GM21367 (cell line): ENCODE measurements around the gene SYNE1.
"Not testable (repeated sequence)": the region's sequence is repeated elsewhere in the genome, so short reads cannot be mapped to it uniquely, and the experiment has no call there.

ENCODE experiments used
- ATAC-seq: cut with Tn5 transposase; IDR thresholded peaks from one replicate; pipeline ENCODE4 v1.9.1; 2021; ENCODE audit not compliant: unreplicated experiment

SYNE1 gene

DNA sequence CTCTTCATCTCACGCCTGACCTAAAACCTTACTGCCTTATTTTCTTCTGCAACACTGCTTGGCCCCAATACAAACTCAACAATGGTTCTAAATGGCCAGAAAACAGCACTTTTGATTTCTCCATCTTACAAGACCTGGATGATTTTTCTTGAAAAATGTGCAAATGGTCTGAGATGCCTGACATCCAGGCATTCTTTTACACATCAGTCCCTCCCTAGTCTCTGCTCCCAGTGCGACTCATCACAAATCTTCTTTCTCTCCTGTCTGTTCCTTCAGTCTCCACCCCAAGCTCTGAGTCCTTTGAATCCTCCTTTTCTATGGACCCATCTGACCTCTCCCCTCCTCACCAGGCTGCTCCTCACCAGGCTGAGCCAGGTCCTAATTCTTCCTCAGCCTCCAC lies 145.7 kb downstream of the SYNE1 start:
- ATAC-seq = not testable (repeated sequence)

DNA sequence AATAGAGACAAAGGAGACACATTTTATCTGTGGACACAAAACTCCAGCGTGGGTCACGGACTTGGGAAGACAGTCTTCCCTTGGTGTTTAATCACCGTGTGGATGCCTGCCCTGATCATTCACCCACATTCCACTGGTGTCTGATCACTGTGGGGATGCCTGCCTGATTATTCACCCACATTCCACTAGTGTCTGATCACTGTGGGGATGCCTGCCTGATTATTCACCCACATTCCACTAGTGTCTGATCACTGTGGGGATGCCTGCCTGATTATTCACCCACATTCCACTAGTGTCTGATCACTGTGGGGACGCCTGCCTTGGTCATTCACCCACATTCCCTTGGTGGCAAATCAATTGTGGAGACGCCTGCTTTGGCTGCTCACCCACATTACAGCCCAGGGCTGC lies 146.2 kb downstream of the SYNE1 start:
- ATAC-seq = not testable (repeated sequence)

DNA sequence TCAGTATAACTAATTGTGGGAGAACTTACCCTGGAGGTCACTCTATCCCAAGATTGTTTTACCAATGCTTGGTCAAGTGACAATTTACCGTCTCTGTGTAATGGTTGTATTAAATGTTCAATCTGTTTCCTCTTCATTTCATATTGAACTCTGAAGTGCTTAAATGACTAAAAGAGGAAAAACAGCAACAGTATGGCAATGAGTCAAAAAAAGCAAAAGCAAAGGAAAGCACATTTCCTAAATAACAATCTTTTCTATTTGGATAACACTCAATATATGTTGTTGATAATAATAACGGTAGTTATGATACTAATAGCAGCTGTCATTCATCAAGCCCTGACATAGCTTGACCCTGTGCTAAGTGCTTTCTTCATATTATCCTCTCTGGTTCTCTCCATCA lies 152.4 kb downstream of the SYNE1 start:
- no peak for ATAC-seq

DNA sequence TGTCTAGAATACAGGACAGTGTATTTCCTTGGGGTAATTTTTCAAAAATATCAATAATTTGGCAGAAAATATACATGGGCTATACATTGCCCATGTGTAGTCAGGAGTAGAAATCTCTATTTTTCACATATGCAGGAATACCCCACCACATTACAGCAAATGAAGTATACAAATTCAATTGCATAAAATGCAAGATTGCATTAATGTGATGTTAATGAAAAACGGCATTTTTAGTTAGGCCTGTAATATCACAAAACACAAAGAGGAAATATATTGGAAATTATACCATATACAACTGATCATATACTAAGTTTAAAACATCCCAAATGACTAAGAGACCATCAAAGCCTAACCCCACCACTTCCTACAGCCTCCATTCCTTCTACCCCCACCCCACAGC lies 154.9 kb downstream of the SYNE1 start:
- no peak for ATAC-seq

DNA sequence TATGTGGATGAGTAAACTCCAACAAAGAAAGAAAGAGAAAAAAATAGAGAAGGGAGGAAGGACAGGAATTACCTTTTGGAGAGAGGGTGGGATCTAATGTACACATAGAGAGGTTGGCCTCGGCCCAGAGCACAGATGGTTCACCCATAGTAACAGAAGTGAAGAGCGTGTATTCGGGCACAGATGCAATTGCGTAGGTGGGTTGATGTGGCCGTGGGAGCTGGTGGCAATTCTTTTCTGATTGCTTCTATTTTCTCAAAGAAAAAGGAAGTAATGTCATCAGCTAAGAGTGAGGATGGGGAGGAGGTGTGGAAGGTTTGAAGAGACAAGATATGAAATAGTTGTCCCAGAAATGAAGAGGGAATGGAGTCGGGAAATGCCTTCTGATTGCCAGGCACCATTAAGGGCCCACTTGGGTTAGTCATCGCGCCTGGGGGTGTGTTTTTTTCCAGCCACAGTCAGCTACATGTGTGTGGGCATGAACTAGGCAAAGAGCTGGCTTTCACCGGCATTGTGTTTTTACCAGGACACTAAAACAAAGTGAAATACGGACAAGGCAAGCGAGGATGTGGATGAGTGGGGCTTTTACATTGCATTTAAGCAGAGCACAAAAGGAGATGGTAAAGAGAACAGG lies 158.7 kb downstream of the SYNE1 start:
- no peak for ATAC-seq

DNA sequence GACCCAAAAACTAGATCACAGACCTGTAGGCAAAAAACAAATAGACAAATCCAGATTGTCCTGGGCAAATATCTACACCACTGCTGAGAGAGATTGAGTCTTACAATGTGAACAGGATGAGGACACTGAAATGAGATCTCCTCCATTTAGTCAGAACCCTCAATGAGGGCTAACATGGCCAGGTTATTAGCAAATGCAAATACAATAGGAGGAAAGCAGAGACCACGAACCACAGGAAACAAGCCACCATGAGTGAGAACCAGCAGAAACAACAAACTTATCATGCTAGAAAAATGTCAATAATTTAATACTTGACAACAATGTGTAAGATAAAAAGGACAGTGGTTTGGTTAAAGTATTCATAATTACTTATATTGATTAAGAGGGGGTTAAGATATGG lies 162.8 kb downstream of the SYNE1 start:
- ATAC-seq = no peak

DNA sequence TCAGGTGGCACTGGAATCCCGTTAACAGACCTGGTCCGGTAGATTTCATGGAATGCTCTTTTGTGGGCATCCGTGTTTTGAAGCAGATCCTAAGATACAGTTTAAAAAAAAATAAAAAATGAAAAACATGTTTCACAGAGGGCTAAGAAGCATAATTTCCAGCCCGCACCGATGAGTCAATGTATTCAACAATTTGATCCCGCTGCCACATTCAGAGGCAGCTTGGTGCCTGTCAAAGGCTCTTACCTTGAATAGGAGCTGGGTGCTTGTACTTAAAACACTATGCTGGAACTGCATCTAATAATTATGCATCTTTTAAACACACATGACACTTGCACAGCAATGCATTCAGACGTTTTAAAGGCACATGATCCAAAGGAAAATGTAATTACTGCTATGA lies 164.8 kb downstream of the SYNE1 start:
- ATAC-seq = no peak

DNA sequence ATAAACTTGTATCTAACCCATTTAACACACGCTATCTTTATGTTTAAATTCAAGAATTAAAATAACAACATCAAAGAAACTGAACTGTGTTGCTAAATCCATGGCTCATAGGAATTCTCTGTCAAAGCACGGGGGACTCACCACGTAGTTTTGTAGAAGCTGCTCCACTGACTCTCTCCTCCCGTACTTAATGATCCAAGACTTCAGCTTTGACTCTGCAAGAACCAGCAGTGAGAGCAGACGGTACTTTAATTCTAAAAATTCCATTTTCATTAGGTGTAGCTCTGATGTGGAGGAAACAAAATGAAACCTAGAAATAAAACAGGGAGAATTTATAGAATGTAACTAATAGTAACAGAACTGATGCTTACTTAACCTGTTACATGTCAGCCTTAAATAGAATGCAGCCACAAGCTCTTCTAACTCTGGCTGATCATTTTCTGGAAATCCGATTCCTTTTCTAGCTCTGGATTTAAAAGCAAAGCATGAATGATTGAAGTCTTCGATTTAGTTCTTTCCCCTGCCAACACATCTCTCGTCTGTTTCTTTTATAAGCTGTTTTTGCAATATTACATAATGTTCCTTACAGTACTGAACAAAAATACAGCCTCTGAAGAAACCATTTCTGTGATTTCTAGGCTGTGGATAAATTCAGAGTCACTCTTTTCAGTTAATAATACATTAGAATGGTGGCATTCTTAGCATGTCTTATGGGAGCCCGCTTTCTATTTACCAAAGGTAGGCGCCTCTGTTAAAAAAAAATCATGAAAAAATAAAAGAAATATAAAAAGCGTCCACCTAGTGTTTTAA lies 165.5 kb downstream of the SYNE1 start:
- ATAC-seq = no peak

DNA sequence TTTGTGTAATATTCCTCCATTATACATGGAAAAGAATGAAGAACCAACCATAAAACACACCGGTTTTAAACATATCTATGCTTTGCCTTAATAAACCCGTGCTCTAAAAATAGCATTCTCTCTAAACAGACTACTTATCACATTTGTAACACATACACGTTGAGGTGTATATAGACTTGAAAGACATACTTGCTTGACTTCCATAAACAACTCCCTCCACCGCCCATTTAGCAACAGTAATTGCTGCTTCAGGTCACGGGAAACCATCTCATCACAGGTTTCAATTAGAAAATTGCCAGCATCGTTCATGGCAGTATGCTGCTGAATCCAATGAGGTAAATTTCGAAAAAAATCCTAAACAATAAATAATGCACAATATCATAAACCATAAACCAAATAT lies 174.0 kb downstream of the SYNE1 start:
- no peak for ATAC-seq

DNA sequence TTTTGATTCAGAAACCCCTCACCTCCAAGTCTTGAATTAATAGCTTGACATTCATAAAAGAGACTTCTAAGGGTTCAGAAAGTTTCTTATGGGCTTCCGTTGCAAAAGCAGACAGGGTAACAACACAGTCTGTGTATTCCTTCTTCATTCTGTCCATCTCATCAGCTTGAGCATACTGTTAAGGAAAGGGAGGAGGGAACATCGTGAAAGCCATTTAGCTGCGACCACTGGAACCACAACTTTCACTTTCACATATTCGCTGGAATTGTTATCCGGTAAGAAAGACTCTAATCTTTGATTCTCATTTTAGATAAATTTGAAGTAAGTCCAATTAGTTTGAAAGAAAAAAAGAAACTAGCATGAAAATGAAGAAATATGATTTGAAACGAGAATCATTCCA lies 174.4 kb downstream of the SYNE1 start:
- ATAC-seq = no peak

DNA sequence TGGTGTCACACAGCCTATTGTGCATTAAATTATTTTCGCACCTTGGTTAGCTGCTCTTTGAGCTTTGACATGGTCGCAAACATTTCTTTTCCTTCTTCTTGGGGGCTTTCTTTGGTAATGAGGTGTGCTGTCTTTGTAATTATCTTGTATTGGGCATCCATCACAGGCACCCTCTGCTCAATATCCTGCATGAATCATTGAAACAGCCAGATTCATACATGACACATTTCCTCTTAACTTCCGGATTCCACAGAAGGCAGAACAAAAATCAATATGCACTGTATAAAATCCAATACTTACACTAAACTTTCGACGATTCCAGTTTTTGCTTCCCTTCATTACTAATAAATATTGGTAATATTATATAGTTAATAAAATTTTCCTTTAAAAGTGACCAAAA lies 175.6 kb downstream of the SYNE1 start:
- ATAC-seq = no peak

DNA sequence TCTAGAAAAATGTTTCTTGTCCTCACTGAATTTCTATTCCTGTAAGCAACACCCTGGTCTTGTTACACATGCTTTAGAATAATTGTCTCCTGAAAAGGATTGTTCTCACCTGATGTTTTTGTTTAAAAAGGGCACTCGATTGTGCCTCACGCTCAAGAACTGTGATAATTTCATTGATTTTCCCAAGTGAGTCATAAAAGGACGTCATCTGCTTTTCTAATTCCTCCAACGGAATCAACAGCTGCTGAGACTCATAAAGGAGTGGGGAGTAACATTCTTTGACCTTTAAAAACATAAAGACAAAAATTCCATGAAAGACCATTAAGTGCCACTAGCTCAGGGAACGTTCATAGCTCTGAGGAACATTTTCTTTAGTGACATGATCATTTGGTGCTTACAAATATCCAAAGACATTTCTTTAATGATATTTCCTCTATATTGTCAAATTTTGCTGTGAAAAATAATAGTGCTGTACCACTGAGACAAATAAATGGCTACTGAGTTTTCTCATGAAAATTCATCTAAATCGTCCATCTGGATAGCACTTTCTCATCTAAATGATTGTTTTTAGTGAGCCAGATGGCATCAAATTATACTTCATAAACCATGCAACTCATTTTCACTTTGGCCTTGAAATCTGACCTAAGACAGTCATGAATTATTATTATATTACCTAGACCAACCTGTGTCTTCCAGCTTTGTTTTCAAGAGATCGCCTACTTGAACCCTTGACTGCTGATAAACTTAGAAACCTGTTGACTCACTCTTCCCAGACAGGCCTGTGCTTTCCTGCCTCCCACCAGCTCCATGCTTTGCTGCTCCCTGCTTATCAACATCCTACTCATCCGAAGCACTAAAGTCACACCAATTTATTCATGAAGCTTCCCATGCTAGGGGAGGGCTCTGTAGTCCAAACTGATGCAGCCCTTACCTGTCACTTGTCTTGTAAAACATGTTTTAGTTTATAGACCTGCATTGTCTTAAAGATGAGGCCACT lies 178.2 kb downstream of the SYNE1 start:
- ATAC-seq = no peak

DNA sequence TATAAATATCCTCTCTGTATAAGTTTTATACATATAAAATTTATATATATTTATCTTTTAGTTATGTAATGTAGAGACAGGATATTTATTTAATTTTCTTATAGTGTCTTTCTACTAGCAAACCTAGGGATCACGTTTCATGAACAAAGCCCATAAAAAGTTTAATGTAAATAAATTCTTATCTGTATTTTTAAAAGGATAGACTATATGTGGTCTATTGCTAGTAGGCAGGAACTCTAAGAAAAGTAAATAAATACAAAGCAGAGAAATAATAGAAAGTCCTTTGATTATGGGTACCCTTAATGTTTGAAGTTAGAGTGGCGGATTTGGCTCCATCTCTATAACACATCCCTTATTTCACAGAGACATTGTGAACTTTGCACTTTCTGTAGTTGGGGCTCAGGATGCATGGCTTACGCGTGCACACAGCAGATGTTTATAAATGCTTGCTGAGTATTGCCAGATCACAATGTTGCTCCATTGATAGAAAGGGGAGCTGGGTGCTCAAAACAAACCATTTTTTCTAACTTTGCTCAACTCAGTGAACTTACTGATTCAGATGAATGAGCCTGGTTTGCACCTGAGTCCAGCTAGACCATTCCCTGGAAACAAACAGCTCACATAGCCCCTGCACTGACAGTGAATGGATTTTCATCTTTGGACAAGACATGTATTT lies 179.1 kb downstream of the SYNE1 start:
- ATAC-seq = no peak

DNA sequence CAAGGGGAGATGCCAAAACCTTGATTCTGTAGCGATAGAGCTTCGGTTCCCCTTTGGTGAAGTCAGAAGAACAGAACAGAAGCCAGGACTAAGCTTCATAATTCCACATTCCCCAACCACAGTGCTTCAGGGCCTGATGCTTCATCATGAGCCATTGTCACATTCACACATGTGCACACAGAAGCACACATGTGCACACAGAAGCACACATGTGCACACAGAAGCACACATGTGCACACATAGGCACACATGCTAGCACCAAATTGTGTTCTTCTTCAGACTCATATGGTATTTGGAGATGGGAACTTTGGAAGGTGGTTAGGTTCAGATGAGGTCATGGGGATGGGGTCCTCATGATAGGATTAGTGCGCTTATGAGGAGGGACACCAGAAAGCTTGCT lies 183.2 kb downstream of the SYNE1 start:
- ATAC-seq = no peak

DNA sequence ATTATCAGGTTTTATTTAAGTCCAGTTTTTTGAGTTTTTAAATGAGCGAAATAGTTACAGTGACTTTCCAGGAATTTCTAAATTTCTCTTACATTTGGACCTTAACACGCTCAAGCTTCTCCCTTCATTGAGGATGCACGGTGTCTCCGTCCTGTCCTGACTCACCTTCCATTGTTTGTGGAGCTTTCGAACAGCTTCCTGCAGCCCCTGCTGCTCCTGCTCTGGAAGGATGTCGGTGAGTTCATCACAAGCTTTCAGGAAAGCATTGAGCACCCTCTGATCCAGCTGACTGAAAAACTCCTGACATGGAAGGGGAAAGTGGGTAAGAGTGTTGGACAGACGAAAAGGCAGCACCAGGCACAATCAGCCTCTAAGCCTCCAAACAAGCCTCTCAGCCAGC lies 183.7 kb downstream of the SYNE1 start:
- ATAC-seq = no peak

DNA sequence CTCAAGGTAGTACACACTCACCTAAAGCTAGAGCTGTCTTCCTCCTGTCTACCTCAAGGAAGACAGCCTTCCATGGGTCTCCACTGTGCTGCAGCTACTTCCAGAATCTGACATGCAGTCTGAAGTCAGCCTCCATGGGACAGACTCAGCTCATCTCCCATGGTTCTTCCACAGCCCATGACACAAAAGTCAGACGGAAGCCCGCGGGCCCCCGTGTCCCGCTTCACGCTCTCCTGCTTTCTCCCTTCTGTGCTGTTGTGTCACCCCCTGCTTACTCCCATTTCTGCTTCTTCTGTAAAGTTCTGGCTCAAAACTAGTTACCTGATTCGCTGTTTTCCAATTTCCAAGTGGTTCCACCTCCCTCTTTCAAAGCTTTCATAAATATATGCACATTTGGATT lies 184.5 kb downstream of the SYNE1 start:
- no peak for ATAC-seq

DNA sequence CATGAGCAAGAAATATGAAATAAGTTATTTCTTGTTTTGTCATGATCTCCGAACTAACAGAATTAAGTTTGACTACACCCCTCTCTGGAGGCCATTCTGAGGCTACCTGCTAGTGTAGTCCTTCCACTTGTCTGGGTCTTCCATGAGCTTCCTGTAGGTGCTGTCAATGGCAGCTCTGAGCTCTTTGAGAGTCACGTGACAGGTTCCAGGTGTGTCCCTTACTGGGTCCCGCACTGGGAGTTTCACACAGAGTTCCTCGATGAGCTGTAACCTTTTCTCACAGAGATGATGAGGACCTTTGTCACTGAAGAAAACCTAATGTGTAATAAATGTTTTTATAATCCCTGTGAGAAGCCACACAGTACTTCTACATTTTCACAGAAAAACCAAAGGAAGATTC lies 186.6 kb downstream of the SYNE1 start:
- ATAC-seq = no peak

DNA sequence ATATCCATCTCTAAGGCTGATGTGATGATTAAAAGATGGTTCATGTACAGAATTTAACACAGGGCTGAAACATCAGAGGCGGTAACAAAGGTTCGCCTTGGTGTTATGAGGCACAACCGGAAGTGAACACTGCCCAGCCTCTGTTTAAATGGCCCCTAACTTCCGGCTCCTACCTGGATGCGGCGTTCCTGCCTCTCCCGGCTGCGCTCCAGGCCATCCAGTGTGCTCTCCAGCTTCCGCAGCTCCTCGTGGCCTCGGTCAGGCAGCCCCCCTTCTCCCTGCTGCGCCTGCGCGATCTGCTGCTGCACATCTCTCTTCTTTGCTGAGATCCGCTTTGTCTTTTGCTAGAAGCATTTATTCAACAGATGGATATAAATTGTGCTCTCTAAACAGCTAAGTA lies 195.3 kb downstream of the SYNE1 start:
- ATAC-seq = no peak

DNA sequence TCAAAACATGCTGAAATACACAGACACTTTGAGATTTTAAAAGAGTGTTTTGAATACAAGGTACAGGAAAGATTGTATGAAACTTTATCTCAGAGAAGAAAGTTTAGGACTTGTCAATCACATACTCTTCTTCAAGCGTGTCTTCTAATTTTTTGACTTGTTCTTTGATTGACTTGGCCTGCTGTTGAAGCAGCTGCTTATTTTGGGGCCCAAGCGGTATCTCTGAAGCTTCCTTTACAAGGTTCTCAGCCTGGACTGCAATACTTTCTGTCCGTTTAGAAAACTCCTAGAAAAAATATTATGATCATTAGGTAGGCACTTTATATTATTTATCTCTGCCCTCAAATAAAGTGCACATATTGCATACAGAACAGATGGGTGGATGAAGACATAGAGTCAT lies 201.3 kb downstream of the SYNE1 start:
- no peak for ATAC-seq

DNA sequence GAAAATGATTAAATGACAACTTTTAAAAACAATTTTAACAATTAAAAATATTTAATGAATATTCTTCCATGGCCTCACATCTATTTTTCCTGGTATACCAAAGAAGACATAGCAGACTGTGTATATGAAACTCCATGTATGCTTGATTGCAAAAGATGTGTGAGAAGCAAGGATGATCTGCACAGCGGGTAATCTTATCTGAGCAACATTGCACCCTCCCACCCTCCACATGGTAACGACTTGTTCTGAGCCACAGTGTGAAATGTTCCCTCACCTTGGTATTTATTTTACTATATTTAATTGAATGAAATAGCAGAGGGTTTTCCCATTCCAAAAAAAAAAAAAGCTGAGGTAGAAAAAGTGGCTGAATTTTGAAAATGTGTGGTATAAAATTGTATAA lies 204.4 kb downstream of the SYNE1 start:
- no peak for ATAC-seq

DNA sequence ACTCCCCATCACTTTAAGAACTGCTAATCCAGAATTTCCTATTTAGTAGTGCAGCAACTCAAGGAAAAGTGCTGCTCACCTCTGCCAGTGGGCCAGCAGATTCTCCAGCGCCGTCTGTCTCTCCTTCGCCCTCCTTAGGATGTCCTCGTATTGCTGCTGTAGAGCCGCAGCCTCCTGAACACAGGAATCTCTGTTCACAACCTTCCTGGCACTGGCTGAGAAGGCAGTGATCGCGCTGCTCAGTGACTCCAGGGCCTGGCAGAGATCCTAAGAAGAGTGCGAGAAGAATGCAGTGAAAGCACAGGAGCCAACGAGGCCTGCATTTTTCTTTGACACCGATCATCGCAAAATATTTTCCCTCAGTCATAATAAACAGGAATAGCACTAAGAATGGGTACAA lies 209.0 kb downstream of the SYNE1 start:
- ATAC-seq = no peak
